SK-N-SH (cell line): ENCODE results near the gene EXOG. TPM values are rescaled to one million over a fixed set of nuclear protein-coding genes. Genes with fewer than 3 reads are reported as not detected.

Experiments
- CTCF ChIA-PET: fragments of 300-600, 350-600 bp; formaldehyde crosslinking; extraction: SDS; loops from one replicate; lab custom pipeline; 2021; lab: Yijun Ruan, JAX
- POLR2A ChIA-PET: fragments of 350-600 bp; sonication (Branson Sonifier 250); formaldehyde crosslinking; extraction: SDS; loops from one replicate; lab custom pipeline; 2020; ENCODE audit warnings: antibody characterized with exemption, inconsistent platforms; lab: Yijun Ruan, JAX
- DNase-seq: peaks from one replicate; pipeline ENCODE4 v3.0.0; 2012
- H2AFZ ChIP-seq: fragments of 200-600 bp; sonication (generic); 2 replicates; pipeline ENCODE4 v1.8.1; 2016; ENCODE audit warnings: antibody characterized with exemption, mild to moderate bottlenecking, low read depth
- H3F3A ChIP-seq: fragments of 200-600 bp; sonication (generic); replicated peaks from 2 replicates; pipeline ENCODE3; 2016; ENCODE audit warnings: antibody characterized with exemption, mild to moderate bottlenecking; ENCODE audit not compliant: insufficient read depth
- H3K27ac ChIP-seq, 2 experiments: fragments of 200-500 bp in 1 of 2; fragments of 200-600 bp in 1 of 2; sonication (Bioruptor generic) in 1 of 2; sonication (generic), shearing (Covaris generic) in 1 of 2; 2 replicates each; pipeline versions ENCODE4 v1.5.1 to v1.6.1; 2014 to 2016; ENCODE audit warnings: low read depth in 2 of 2, inconsistent platforms in 1 of 2, low read length in 1 of 2, mild to moderate bottlenecking in 1 of 2, mixed read lengths in 1 of 2
- H3K27me3 ChIP-seq: fragments of 200-600 bp; sonication (generic), shearing (Covaris generic); 2 replicates; pipeline ENCODE4 v1.6.1; 2016; ENCODE audit warnings: mixed run types; ENCODE audit not compliant: insufficient read depth
- H3K36me3 ChIP-seq, 2 experiments: fragments of 200-500 bp in 1 of 2; fragments of 200-600 bp in 1 of 2; sonication (Bioruptor generic) in 1 of 2; sonication (generic) in 1 of 2; replicated peaks in 1 of 2; 2 replicates each; pipeline versions ENCODE3 to v1.5.1; 2014 to 2016; ENCODE audit warnings: low read length in 1 of 2, mild to moderate bottlenecking in 1 of 2; ENCODE audit not compliant: insufficient read depth in 2 of 2, control insufficient read depth in 1 of 2
- H3K4me1 ChIP-seq, 2 experiments: fragments of 200-500 bp in 1 of 2; fragments of 200-600 bp in 1 of 2; sonication (Bioruptor generic) in 1 of 2; sonication (generic), shearing (Covaris generic) in 1 of 2; 2 replicates each; pipeline versions ENCODE4 v1.5.1 to v1.6.1; 2014 to 2016; ENCODE audit warnings: low read depth in 1 of 2, low read length in 1 of 2, mixed run types in 1 of 2; ENCODE audit not compliant: insufficient read depth in 2 of 2, control insufficient read depth in 1 of 2
- H3K4me2 ChIP-seq: fragments of 200-600 bp; sonication (generic), shearing (Covaris generic); 2 replicates; pipeline ENCODE4 v1.6.1; 2017; ENCODE audit warnings: mixed run types
- H3K4me3 ChIP-seq, 2 experiments: fragments of 200-500 bp in 1 of 2; fragments of 200-600 bp in 1 of 2; sonication (Bioruptor generic) in 1 of 2; sonication (generic), shearing (Covaris generic) in 1 of 2; 2 replicates each; pipeline versions ENCODE4 v1.5.1 to v1.8.1; 2014 to 2016; ENCODE audit warnings: low read depth in 2 of 2, inconsistent platforms in 1 of 2, low read length in 1 of 2, mild to moderate bottlenecking in 1 of 2, mixed read lengths in 1 of 2, moderate library complexity in 1 of 2
- H3K79me2 ChIP-seq: fragments of 200-600 bp; sonication (generic); 2 replicates; pipeline ENCODE4 v1.8.1; 2017; ENCODE audit warnings: mild to moderate bottlenecking; ENCODE audit not compliant: insufficient read depth
- H3K9ac ChIP-seq: fragments of 200-600 bp; sonication (generic); 2 replicates; pipeline ENCODE4 v1.6.1; 2017; ENCODE audit warnings: mixed run types
- H3K9me2 ChIP-seq: fragments of 200-600 bp; sonication (generic); 2 replicates; pipeline ENCODE4 v1.6.1; 2017; ENCODE audit warnings: mixed run types
- H3K9me3 ChIP-seq: fragments of 200-600 bp; sonication (generic); 2 replicates; pipeline ENCODE4 v1.6.1; 2017; ENCODE audit warnings: mixed run types, mild to moderate bottlenecking, moderate library complexity
- H4K20me1 ChIP-seq: fragments of 200-600 bp; sonication (generic); 2 replicates; pipeline ENCODE4 v1.6.1; 2017; ENCODE audit warnings: mild to moderate bottlenecking, mixed run types; ENCODE audit not compliant: insufficient read depth
- ELF1 ChIP-seq: IDR thresholded peaks from 2 replicates; pipeline ENCODE4 v1.4.0; 2012
- EP300 ChIP-seq, 2 experiments: IDR thresholded peaks; 2 replicates each; pipeline versions ENCODE4 v1.4.0 to v1.6.1; 2012; ENCODE audit warnings: borderline replicate concordance in 1 of 2, low read depth in 1 of 2, low read length in 1 of 2
- EZH2phosphoT487 ChIP-seq: fragments of 200-600 bp; sonication (generic); IDR thresholded peaks from 2 replicates; pipeline ENCODE4 v1.6.1; 2017; ENCODE audit warnings: low read depth, mixed run types, mild to moderate bottlenecking, antibody characterized with exemption, moderate library complexity, borderline replicate concordance
- FOXJ3 ChIP-seq: sonication (generic); formaldehyde crosslinking; IDR thresholded peaks from 2 replicates; pipeline ENCODE4 v1.5.1; 2020; ENCODE audit warnings: mild to moderate bottlenecking, missing genetic modification reagents
- GABPA ChIP-seq: IDR thresholded peaks from 2 replicates; pipeline ENCODE4 v1.4.0; 2012; ENCODE audit warnings: low read depth, mild to moderate bottlenecking
- GATA2 ChIP-seq: sonication (generic); formaldehyde crosslinking; IDR thresholded peaks from 2 replicates; pipeline ENCODE4 v1.5.0; 2020; ENCODE audit warnings: mild to moderate bottlenecking, missing genetic modification reagents
- IRF3 ChIP-seq: fragments of 150-350 bp; IDR thresholded peaks from 2 replicates; pipeline ENCODE4 v1.6.1; 2016; ENCODE audit warnings: mild to moderate bottlenecking, low read depth, low read length
- JUND ChIP-seq: IDR thresholded peaks from 2 replicates; pipeline ENCODE4 v1.4.0; 2012
- MAX ChIP-seq: IDR thresholded peaks from 2 replicates; pipeline ENCODE4 v1.4.0; 2012; ENCODE audit warnings: low read depth
- MEF2A ChIP-seq: IDR thresholded peaks from 2 replicates; pipeline ENCODE4 v1.4.0; 2012; ENCODE audit warnings: low read depth, borderline replicate concordance
- NRF1 ChIP-seq: IDR thresholded peaks from 2 replicates; pipeline ENCODE4 v1.6.1; 2012; ENCODE audit warnings: low read depth, mild to moderate bottlenecking, low read length
- PBX3 ChIP-seq: IDR thresholded peaks from 2 replicates; pipeline ENCODE4; 2012
- RCOR1 ChIP-seq: fragments of 150-350 bp; IDR thresholded peaks from 2 replicates; pipeline ENCODE4 v1.6.1; 2017; ENCODE audit warnings: antibody characterized with exemption, low read length
- REST ChIP-seq: IDR thresholded peaks from 2 replicates; pipeline ENCODE4 v1.6.1; 2012; ENCODE audit warnings: mild to moderate bottlenecking, low read depth, low read length, moderate library complexity
- RXRA ChIP-seq: IDR thresholded peaks from 2 replicates; pipeline ENCODE4 v1.4.0; 2012; ENCODE audit warnings: low read depth, mild to moderate bottlenecking, borderline replicate concordance
- SMC3 ChIP-seq: IDR thresholded peaks from 2 replicates; pipeline ENCODE4 v1.6.1; 2012; ENCODE audit warnings: low read depth, low read length, improper control_type of control experiment
- USF2 ChIP-seq: fragments of 150-350 bp; IDR thresholded peaks from 2 replicates; pipeline ENCODE4 v1.6.1; 2017; ENCODE audit warnings: antibody characterized with exemption, low read length, low read depth, borderline replicate concordance
- ZBTB33 ChIP-seq: IDR thresholded peaks from 2 replicates; pipeline ENCODE4 v1.4.0; 2012; ENCODE audit warnings: low read depth, borderline replicate concordance
- WGBS: methylation state at CpG from one replicate; pipeline ENCODE4 v1.1.6; 2017; ENCODE audit warnings: low lambda C conversion rate; 5-methylcytosine and 5-hydroxymethylcytosine counted together
- polyA plus RNA-seq, 3 experiments: library from polyadenylated mRNA; depleted of rRNA; stranded (reverse); fragments of >200 nt; gene quantifications; 2 replicates each; pipeline ENCODE4 v1.2.3, GENCODE V29; 2012

Gene EXOG
- polyA plus RNA-seq, 1 of the 3 experiments (the other 2 are of a cell fraction) = 6.2 TPM

- no peak for TF ChIP-seq EP300 (IDR thresholded peaks at IDR 0.05; ENCODE audit: borderline replicate concordance in 1 of 2, low read depth in 1 of 2, low read length in 1 of 2)
- no peak for TF ChIP-seq RCOR1
- TF ChIP-seq USF2 = no peak
Measured at GRCh38 chr3:38489766-38490165, 6.4 kb upstream of the EXOG start (continued).

GRCh38 chr3:38490281-38491030 is 5.7 kb upstream of the EXOG start:
- Histone ChIP-seq H2AFZ (no peak overlapping the region), H3K36me3 (peaks cover 0 to 6% of the 10 kb centered on the region in 2 experiments), H3K27ac (no peak overlapping the region), H3K27me3 (no peaks in the 10 kb centered on the region), H3K4me1 (peaks cover 0 to 7% of the 10 kb centered on the region in 2 experiments; a peak in 1 of 4 replicates), H3K9ac (no peak overlapping the region), H3K9me3 (no peaks in the 10 kb centered on the region), H3K9me2 (no peaks in the 10 kb centered on the region), H3F3A (peaks cover 3% of the 10 kb centered on the region), H4K20me1 (no peaks in the 10 kb centered on the region), H3K4me3 (no peak overlapping the region), H3K4me2 (no peak overlapping the region), H3K79me2 (no peaks in the 10 kb centered on the region)
- ChIA-PET CTCF (interaction anchor here (0.9 to 3.3 kb wide), 9 partner anchors 11 to 354 kb away, joined by 3 to 25 read pairs (median 6); partner anchors contain the start of gene XYLB), POLR2A (no interaction called here)
- TF ChIP-seq IRF3 = no peak
- no peak for TF ChIP-seq MEF2A
- no peak for TF ChIP-seq GABPA
- TF ChIP-seq REST = no peak
- TF ChIP-seq ELF1 = no peak
- TF ChIP-seq SMC3 = no peak
- no peak for TF ChIP-seq NRF1
- no peak for TF ChIP-seq JUND
- no peak for TF ChIP-seq PBX3
- TF ChIP-seq EZH2phosphoT487 = no peak
- no peak for TF ChIP-seq FOXJ3 (CRISPR knock-in tag)
- TF ChIP-seq ZBTB33 = no peak
- no peak for TF ChIP-seq MAX
- no peak for TF ChIP-seq GATA2 (CRISPR knock-in tag)
- TF ChIP-seq RXRA = no peak
- TF ChIP-seq EP300 (IDR thresholded peaks at IDR 0.05; ENCODE audit: borderline replicate concordance in 1 of 2, low read depth in 1 of 2, low read length in 1 of 2) = no peak
- DNase-seq = no peak
- 87% methylated on average over 11 of the region's 11 CpGs for WGBS
